Esophagus muscularis mucosa (tissue), 4 donors: ENCODE data around the gene CSNK2A1.

ENCODE experiments used
- EP300 ChIP-seq: sonication (generic); formaldehyde crosslinking; IDR thresholded peaks from one replicate; pipeline ENCODE4 v1.6.1; 2017; ENCODE audit warnings: antibody characterized with exemption
- POLR2A ChIP-seq: fragments of 450-650 bp; IDR thresholded peaks from one replicate; pipeline ENCODE4 v1.6.1; 2017; ENCODE audit warnings: antibody characterized with exemption, moderate library complexity, mild to moderate bottlenecking, low read depth
- POLR2AphosphoS5 ChIP-seq, 2 donors: sonication (generic); formaldehyde crosslinking; IDR thresholded peaks; one replicate each; pipeline ENCODE4 v1.6.1; 2017; ENCODE audit warnings: antibody characterized with exemption in 2 of 2
- TF ChIP-seq, protein P1 (sequence below), 3 experiments: fragments of 200-600 bp in 2 of 3; fragments of 450-650 bp in 1 of 3; sonication (generic) in 2 of 3; IDR thresholded peaks; one replicate each; pipeline ENCODE4 v1.5.1; 2017 to 2019; ENCODE audit warnings: antibody characterized with exemption in 3 of 3, mild to moderate bottlenecking in 2 of 3, moderate library complexity in 1 of 3

DNA sequence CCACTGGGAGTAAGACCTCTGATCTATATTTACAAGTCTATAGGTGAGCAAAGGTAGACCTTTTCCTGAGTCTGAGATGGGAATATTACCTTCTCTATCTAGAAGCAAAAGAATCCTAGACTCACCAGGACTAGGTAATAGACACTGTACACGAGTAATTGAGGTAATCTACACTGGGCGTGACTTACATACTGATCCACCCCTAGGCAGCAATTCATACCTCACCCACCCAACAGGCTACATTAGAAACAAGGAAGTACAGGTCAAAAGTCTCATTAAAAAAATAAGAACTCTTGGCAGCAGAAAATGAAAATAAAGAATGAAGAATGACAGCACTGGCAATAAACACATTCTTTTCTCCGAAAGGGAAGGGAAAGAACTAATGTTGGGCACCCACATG lies 7.6 kb downstream of the CSNK2A1 start:
- TF ChIP-seq, protein P1, sequence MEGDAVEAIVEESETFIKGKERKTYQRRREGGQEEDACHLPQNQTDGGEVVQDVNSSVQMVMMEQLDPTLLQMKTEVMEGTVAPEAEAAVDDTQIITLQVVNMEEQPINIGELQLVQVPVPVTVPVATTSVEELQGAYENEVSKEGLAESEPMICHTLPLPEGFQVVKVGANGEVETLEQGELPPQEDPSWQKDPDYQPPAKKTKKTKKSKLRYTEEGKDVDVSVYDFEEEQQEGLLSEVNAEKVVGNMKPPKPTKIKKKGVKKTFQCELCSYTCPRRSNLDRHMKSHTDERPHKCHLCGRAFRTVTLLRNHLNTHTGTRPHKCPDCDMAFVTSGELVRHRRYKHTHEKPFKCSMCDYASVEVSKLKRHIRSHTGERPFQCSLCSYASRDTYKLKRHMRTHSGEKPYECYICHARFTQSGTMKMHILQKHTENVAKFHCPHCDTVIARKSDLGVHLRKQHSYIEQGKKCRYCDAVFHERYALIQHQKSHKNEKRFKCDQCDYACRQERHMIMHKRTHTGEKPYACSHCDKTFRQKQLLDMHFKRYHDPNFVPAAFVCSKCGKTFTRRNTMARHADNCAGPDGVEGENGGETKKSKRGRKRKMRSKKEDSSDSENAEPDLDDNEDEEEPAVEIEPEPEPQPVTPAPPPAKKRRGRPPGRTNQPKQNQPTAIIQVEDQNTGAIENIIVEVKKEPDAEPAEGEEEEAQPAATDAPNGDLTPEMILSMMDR (IDR thresholded peaks at IDR 0.05): no peak
- TF ChIP-seq POLR2AphosphoS5 (IDR thresholded peaks at IDR 0.05): no peak
- TF ChIP-seq POLR2A: no peak
- TF ChIP-seq EP300: no peak
